ENCODE measurements around the gene PPOX. TPM values are rescaled to one million over a fixed set of nuclear protein-coding genes. Genes with fewer than 3 reads are reported as not detected.

PPOX gene
- total RNA-seq, 2 donors from 2014 or later = 46.4 to 47.2 TPM

DNA sequence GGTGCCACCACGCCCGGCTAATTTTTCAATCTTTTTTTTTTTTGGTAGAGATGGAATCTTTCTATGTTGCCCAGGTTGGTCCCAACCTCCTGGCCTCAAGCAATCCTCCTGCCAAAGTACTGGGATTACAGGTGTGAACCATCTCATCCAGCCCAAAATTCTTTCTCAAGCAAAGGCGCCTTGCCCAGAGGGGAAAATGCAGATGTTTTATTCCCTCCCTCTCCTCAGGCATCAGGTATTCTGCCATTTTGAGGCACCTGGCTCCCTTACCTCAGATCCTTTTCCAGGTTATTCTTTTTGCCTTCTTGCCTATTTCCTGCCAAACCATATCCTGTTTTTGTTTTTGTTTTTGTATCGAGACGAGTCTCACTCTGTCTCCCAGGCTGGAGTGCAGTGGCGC, 22.2 kb downstream of the PPOX start:
- Histone ChIP-seq H3K4me1 (ENCODE audit: control insufficient read depth, insufficient read depth, low read length) (no peaks in the 10 kb centered on the region), H3K27me3 (ENCODE audit: control insufficient read depth, insufficient read depth, low read length, poor library complexity, severe bottlenecking) (no peaks in the 10 kb centered on the region), H3K9me3 (ENCODE audit: control insufficient read depth, low read length) (no peaks in the 10 kb centered on the region), H3K27ac (ENCODE audit: low read depth, low read length) (no peak overlapping the region), H3K36me3 (ENCODE audit: control insufficient read depth, insufficient read depth, low read length) (no peaks in the 10 kb centered on the region), H3K9ac (ENCODE audit: extremely low read depth, low read length, poor library complexity, severe bottlenecking) (no peak overlapping the region), H3K4me3 (ENCODE audit: low read length) (no peak overlapping the region)
- WGBS, 2 experiments (ENCODE audit: insufficient coverage in 1 of 2, insufficient read length in 1 of 2) = 96 to 98% methylated on average over 3 to 6 of the region's 6 CpGs
- no peak for DNase-seq
- no peak overlapping the region for H3K4me3 Mint-ChIP-seq
- no peaks in the 10 kb centered on the region for H3K9me3 Mint-ChIP-seq
- H3K36me3 Mint-ChIP-seq (ENCODE audit: low read depth) = no peaks in the 10 kb centered on the region
- H3K27ac Mint-ChIP-seq = no peak overlapping the region
- TF ChIP-seq, protein P1, sequence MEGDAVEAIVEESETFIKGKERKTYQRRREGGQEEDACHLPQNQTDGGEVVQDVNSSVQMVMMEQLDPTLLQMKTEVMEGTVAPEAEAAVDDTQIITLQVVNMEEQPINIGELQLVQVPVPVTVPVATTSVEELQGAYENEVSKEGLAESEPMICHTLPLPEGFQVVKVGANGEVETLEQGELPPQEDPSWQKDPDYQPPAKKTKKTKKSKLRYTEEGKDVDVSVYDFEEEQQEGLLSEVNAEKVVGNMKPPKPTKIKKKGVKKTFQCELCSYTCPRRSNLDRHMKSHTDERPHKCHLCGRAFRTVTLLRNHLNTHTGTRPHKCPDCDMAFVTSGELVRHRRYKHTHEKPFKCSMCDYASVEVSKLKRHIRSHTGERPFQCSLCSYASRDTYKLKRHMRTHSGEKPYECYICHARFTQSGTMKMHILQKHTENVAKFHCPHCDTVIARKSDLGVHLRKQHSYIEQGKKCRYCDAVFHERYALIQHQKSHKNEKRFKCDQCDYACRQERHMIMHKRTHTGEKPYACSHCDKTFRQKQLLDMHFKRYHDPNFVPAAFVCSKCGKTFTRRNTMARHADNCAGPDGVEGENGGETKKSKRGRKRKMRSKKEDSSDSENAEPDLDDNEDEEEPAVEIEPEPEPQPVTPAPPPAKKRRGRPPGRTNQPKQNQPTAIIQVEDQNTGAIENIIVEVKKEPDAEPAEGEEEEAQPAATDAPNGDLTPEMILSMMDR (conservative IDR thresholded peaks at IDR 0.05) = no peak
- peaks cover 4% of the 10 kb centered on the region for H3K4me1 Mint-ChIP-seq
- no peaks in the 10 kb centered on the region for H3K27me3 Mint-ChIP-seq (ENCODE audit: insufficient read depth)

DNA sequence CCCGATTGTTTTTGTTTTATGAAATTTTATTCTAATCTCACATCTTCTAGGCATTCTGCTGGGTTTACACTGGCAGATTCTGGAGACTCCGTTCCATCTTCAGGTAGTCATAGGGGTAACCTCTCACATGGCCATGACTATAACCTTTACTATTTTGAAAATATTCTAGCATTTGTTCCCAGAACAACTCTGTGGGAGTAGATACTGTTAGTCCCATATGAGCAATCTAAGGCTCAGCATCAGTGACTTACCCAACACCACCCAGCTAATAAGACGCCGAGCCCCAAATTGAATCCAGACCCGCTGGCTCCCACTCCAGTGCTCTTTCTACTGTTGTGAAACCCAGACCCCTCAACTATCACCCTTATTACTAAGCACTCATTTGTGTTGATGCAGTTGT, 22.8 kb downstream of the PPOX start:
- Histone ChIP-seq H3K9ac (ENCODE audit: extremely low read depth, low read length, poor library complexity, severe bottlenecking) (no peak overlapping the region), H3K4me1 (ENCODE audit: control insufficient read depth, insufficient read depth, low read length) (no peaks in the 10 kb centered on the region), H3K36me3 (ENCODE audit: control insufficient read depth, insufficient read depth, low read length) (no peaks in the 10 kb centered on the region), H3K27me3 (ENCODE audit: control insufficient read depth, insufficient read depth, low read length, poor library complexity, severe bottlenecking) (no peaks in the 10 kb centered on the region), H3K4me3 (ENCODE audit: low read length) (no peak overlapping the region), H3K9me3 (ENCODE audit: control insufficient read depth, low read length) (no peaks in the 10 kb centered on the region), H3K27ac (ENCODE audit: low read depth, low read length) (no peak overlapping the region)
- TF ChIP-seq, protein P1 (conservative IDR thresholded peaks at IDR 0.05) = no peak
- Mint-ChIP-seq H3K4me1 (peaks cover 4% of the 10 kb centered on the region), H3K4me3 (no peak overlapping the region), H3K9me3 (no peaks in the 10 kb centered on the region), H3K36me3 (ENCODE audit: low read depth) (no peaks in the 10 kb centered on the region), H3K27ac (no peak overlapping the region), H3K27me3 (ENCODE audit: insufficient read depth) (no peaks in the 10 kb centered on the region)
- DNase-seq = no peak
- WGBS, 2 experiments (ENCODE audit: insufficient coverage in 1 of 2, insufficient read length in 1 of 2) = 89 to 97% methylated on average over 1 to 5 of the region's 5 CpGs

DNA sequence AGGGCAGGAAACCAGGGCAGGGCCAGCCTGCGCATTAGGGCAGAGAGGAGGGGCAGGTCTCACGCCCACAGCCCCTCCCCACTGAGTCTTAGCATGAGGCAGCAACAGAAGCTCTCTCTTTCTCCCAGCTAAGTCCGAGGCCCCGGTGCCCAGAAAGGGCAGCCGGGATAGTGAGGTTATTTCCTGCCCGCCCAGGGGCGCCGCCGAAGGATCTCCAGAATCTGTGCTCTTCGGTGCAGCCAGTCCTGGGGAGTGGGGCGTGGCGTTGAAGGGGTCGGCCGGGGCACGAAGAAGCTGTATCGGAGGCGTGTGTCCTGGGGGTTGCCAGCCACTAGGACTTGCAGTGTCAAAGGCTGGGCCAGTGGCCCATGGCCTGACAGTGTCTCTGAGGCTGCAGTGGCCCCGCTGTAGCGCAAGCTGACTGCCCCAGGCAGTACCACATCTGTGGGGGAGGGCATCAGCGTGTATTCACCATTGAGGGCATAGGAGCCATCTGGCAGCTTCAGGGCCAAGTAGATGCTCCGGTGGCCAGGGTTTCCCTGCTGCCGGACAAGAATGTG, 24.8 kb downstream of the PPOX start:
- H3K27me3 ChIP-seq (ENCODE audit: control insufficient read depth, insufficient read depth, low read length, poor library complexity, severe bottlenecking) = no peaks in the 10 kb centered on the region
- TF ChIP-seq, protein P1 (conservative IDR thresholded peaks at IDR 0.05) = no peak
- WGBS, 2 experiments (ENCODE audit: insufficient coverage in 1 of 2, insufficient read length in 1 of 2) = 86 to 94% methylated on average over 17 to 22 of the region's 22 CpGs
- no peaks in the 10 kb centered on the region for H3K36me3 Mint-ChIP-seq (ENCODE audit: low read depth)
- peak; percentile 77 for DNase-seq
- H3K4me3 Mint-ChIP-seq = no peak overlapping the region
- H3K9me3 Mint-ChIP-seq = no peaks in the 10 kb centered on the region
- H3K4me1 ChIP-seq (ENCODE audit: control insufficient read depth, insufficient read depth, low read length) = no peaks in the 10 kb centered on the region
- H3K27ac ChIP-seq (ENCODE audit: low read depth, low read length) = no peak overlapping the region
- peaks cover 4% of the 10 kb centered on the region for H3K4me1 Mint-ChIP-seq
- H3K36me3 ChIP-seq (ENCODE audit: control insufficient read depth, insufficient read depth, low read length) = no peaks in the 10 kb centered on the region
- H3K4me3 ChIP-seq (ENCODE audit: low read length) = no peak overlapping the region
- peak overlapping the region; percentile 59 for H3K27ac Mint-ChIP-seq
- no peaks in the 10 kb centered on the region for H3K9me3 ChIP-seq (ENCODE audit: control insufficient read depth, low read length)
- no peak overlapping the region for H3K9ac ChIP-seq (ENCODE audit: extremely low read depth, low read length, poor library complexity, severe bottlenecking)
- H3K27me3 Mint-ChIP-seq (ENCODE audit: insufficient read depth) = no peaks in the 10 kb centered on the region

Data from endodermal cell (in vitro differentiated cells).